RWPE1 (cell line): ENCODE data around the gene MYZAP.

ENCODE experiments used
- CTCF ChIA-PET: fragments of 350-600 bp; sonication (Branson Sonifier 250); formaldehyde crosslinking; extraction: SDS; loops from one replicate; lab custom pipeline; 2021; lab: Yijun Ruan, JAX
- POLR2A ChIA-PET: fragments of 400-600 bp; formaldehyde crosslinking; extraction: SDS; loops from one replicate; lab custom pipeline; 2020; ENCODE audit warnings: antibody characterized with exemption; ENCODE audit not compliant: low non-redundant PET; lab: Yijun Ruan, JAX
- DNase-seq: peaks from one replicate; pipeline ENCODE4 v3.0.0; 2012; ENCODE audit warnings: low spot score
- H3K27ac ChIP-seq: fragments of 450-650 bp; 2 replicates; pipeline ENCODE4 v1.5.1; 2017
- CTCF ChIP-seq: fragments of 450-650 bp; conservative IDR thresholded peaks from 2 replicates; pipeline ENCODE4 v1.5.1; 2017; ENCODE audit warnings: low read depth, mild to moderate bottlenecking

MYZAP gene

GRCh38 chr15:57567891-57568290 lies 23.8 kb upstream of the MYZAP start:
- H3K27ac ChIP-seq = no peak overlapping the region
- DNase-seq = no peak
- TF ChIP-seq CTCF = no peak
- ChIA-PET CTCF (interaction anchor here (0.6 kb wide), 1 partner anchor 248 kb away, joined by 4 read pairs; no protein-coding TSS in a partner anchor), POLR2A (no interaction called here)

- no peak for TF ChIP-seq CTCF
- H3K27ac ChIP-seq = no peak overlapping the region
- ChIA-PET POLR2A (no interaction called here), CTCF (interaction anchor here (0.6 kb wide), 1 partner anchor 248 kb away, joined by 4 read pairs; no protein-coding TSS in a partner anchor)
- no peak for DNase-seq
Observed at GRCh38 chr15:57568299-57568698, 23.4 kb upstream of the MYZAP start.

GRCh38 chr15:57570340-57570739 lies 21.4 kb upstream of the MYZAP start:
- peak overlapping the region; percentile 78 for H3K27ac ChIP-seq
- POLR2A ChIA-PET = no interaction called here
- no peak for TF ChIP-seq CTCF
- DNase-seq = no peak
- CTCF ChIA-PET = no interaction called here

GRCh38 chr15:57570994-57571393 lies 20.7 kb upstream of the MYZAP start:
- ChIA-PET CTCF (no interaction called here), POLR2A (no interaction called here)
- DNase-seq = peak; percentile 86
- TF ChIP-seq CTCF = no peak
- H3K27ac ChIP-seq = peak overlapping the region; percentile 87

GRCh38 chr15:57571725-57572124 lies 20.0 kb upstream of the MYZAP start:
- peak overlapping the region; percentile 87 for H3K27ac ChIP-seq
- CTCF ChIA-PET = no interaction called here
- POLR2A ChIA-PET = no interaction called here
- no peak for DNase-seq
- no peak for TF ChIP-seq CTCF

- H3K27ac ChIP-seq = no peak overlapping the region
- DNase-seq = no peak
- ChIA-PET CTCF (no interaction called here), POLR2A (no interaction called here)
- no peak for TF ChIP-seq CTCF
Observed at GRCh38 chr15:57572468-57572867, 19.2 kb upstream of the MYZAP start.
